Measurements from ENCODE around the gene MAP2K7. TPM values are rescaled to one million over a fixed set of nuclear protein-coding genes. Genes with fewer than 3 reads are reported as not detected.

Gene MAP2K7
- polyA plus RNA-seq, 1 donor (not counting 4 experiments of a cell fraction or from before 2014, with no cell fraction given) = 8.4 TPM

- H3K4me2 ChIP-seq (ENCODE audit: control insufficient read depth, extremely low read depth, insufficient read depth, low read depth, low read length) = no peak overlapping the region
- DNase-seq (ENCODE audit: low read depth, low spot score) (no peak), FAIRE-seq (no peak)
- H3K79me2 ChIP-seq (ENCODE audit: control insufficient read depth, insufficient read depth, low read length) = peaks cover 33% of the 10 kb centered on the region
- peaks cover 20% of the 10 kb centered on the region for H3K4me1 ChIP-seq (ENCODE audit: control insufficient read depth, extremely low read depth, insufficient read depth, low read length)
- no peak overlapping the region for H2AFZ ChIP-seq (ENCODE audit: control insufficient read depth, low read length)
- dilution Hi-C loops (cut with MboI; ENCODE audit: extremely low pct_ligation_motif_present, low sequenced_read_pairs) = no loop called here
- H3K27me3 ChIP-seq (ENCODE audit: control insufficient read depth, extremely low read depth, insufficient read depth, low read length) = no peaks in the 10 kb centered on the region
- peaks cover 3% of the 10 kb centered on the region for H3K9me1 ChIP-seq (ENCODE audit: control insufficient read depth, extremely low read depth, insufficient read depth, low read length)
- H3K9me3 ChIP-seq (ENCODE audit: control insufficient read depth, low read depth, low read length) = no peaks in the 10 kb centered on the region
- H4K20me1 ChIP-seq (ENCODE audit: control insufficient read depth, extremely low read depth, insufficient read depth, low read length) = peaks cover 5% of the 10 kb centered on the region
- H3K27ac ChIP-seq (ENCODE audit: control insufficient read depth, insufficient read depth, low read length) = no peak overlapping the region
- no peak overlapping the region for H3K4me3 ChIP-seq (ENCODE audit: control insufficient read depth in 2 of 3, extremely low read depth in 1 of 3, insufficient read depth in 2 of 3, low read depth in 1 of 3, low read length in 3 of 3)
- H3K9ac ChIP-seq (ENCODE audit: control insufficient read depth, extremely low read depth, insufficient read depth, low read length) = no peak overlapping the region
- TF ChIP-seq CTCF (optimal IDR thresholded peaks at IDR 0.05 in 1 of 3, IDR thresholded peaks at IDR 0.05 in 1 of 3, conservative IDR thresholded peaks at IDR 0.05 in 1 of 3; ENCODE audit: extremely low read depth in 1 of 3, insufficient read depth in 2 of 3, low read length in 3 of 3) (no peak), EZH2 (IDR thresholded peaks at IDR 0.05; ENCODE audit: low read length) (no peak)
- peaks cover 7 to 11% of the 10 kb centered on the region in 2 experiments for H3K36me3 ChIP-seq (ENCODE audit: control insufficient read depth in 2 of 2, extremely low read depth in 1 of 2, insufficient read depth in 2 of 2, low read length in 2 of 2)
Measured at GRCh38 chr19:7909471-7910067, 5.9 kb downstream of the MAP2K7 start.

GRCh38 chr19:7910321-7911161, 6.9 kb downstream of the MAP2K7 start:
- H3K36me3 ChIP-seq (ENCODE audit: control insufficient read depth in 2 of 2, extremely low read depth in 1 of 2, insufficient read depth in 2 of 2, low read length in 2 of 2) = peaks cover 7 to 11% of the 10 kb centered on the region in 2 experiments
- no peak overlapping the region for H3K4me2 ChIP-seq (ENCODE audit: control insufficient read depth, extremely low read depth, insufficient read depth, low read depth, low read length)
- peaks cover 11% of the 10 kb centered on the region for H3K4me1 ChIP-seq (ENCODE audit: control insufficient read depth, extremely low read depth, insufficient read depth, low read length)
- FAIRE-seq = no peak
- H3K9ac ChIP-seq (ENCODE audit: control insufficient read depth, extremely low read depth, insufficient read depth, low read length) = no peak overlapping the region
- no peak for DNase-seq (ENCODE audit: low read depth, low spot score)
- TF ChIP-seq EZH2 (IDR thresholded peaks at IDR 0.05; ENCODE audit: low read length) = no peak
- no peak for TF ChIP-seq CTCF (optimal IDR thresholded peaks at IDR 0.05 in 1 of 3, IDR thresholded peaks at IDR 0.05 in 1 of 3, conservative IDR thresholded peaks at IDR 0.05 in 1 of 3; ENCODE audit: extremely low read depth in 1 of 3, insufficient read depth in 2 of 3, low read length in 3 of 3)
- H3K79me2 ChIP-seq (ENCODE audit: control insufficient read depth, insufficient read depth, low read length) = peaks cover 23% of the 10 kb centered on the region
- no peak overlapping the region for H3K4me3 ChIP-seq (ENCODE audit: control insufficient read depth in 2 of 3, extremely low read depth in 1 of 3, insufficient read depth in 2 of 3, low read depth in 1 of 3, low read length in 3 of 3)
- H3K27me3 ChIP-seq (ENCODE audit: control insufficient read depth, extremely low read depth, insufficient read depth, low read length) = peaks cover under 1% of the 10 kb centered on the region
- H3K27ac ChIP-seq (ENCODE audit: control insufficient read depth, insufficient read depth, low read length) = no peak overlapping the region
- no peaks in the 10 kb centered on the region for H3K9me3 ChIP-seq (ENCODE audit: control insufficient read depth, low read depth, low read length)
- no peak overlapping the region for H2AFZ ChIP-seq (ENCODE audit: control insufficient read depth, low read length)
- H3K9me1 ChIP-seq (ENCODE audit: control insufficient read depth, extremely low read depth, insufficient read depth, low read length) = no peaks in the 10 kb centered on the region
- dilution Hi-C loops (cut with MboI; ENCODE audit: extremely low pct_ligation_motif_present, low sequenced_read_pairs) = no loop called here
- H4K20me1 ChIP-seq (ENCODE audit: control insufficient read depth, extremely low read depth, insufficient read depth, low read length) = peaks cover 5% of the 10 kb centered on the region
